ENCODE measurements around the gene LAMB1. TPM values are rescaled to one million over a fixed set of nuclear protein-coding genes. Genes with fewer than 3 reads are reported as not detected.

The LAMB1 gene
- 97.9 to 132 TPM (median 108 TPM) in 5 replicates for total RNA-seq (2022; extraction: Qiagen RNA extraction; ENCODE audit: low read depth)

DNA sequence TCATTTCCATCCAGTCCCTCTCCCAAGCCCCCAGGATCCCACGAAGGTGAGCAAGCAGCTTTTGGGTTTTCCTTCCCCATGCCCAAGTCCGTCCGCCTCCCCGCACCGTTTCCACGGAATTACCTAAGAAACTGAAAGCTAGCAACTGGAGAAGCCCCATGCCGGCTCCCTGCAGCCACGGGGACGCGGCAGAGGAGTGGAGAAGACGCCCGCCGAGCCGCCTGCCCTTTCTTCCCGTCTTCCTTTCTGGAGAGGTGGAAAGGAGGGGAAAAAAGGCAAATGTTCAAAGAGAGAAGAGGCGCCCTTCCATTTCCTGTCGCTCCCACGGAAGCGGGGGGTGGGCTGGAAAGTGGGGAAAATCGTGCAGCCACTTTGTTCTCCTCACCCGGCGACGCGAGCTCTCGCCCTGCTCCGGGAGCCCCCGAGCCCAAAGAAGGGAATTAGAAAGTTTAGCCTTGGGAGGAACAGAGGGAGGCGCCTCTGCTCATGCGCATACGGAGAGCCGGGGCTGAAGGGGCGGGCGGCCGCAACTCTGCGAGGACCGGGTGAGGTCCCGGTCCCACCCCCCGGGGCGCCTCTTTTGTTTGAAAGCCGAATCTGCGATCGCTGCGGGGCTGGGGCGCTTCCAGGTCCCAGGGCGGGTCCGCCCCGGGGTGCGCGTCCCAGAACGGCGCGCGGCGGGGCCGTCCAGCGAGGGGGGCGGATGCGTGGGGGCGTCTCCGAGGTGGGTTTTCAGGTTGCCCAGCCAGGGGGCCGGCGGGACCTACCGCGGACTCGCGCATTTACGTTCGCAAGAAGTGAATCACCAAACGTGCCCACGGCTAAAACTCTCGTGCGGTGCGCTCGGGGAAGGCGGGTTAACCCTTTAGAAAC lies at the start of gene LAMB1:
Gene LAMB1 (minus strand): TSS at position 436 of the 873 bp plus-strand sequence. CDS start 276 bp downstream, at position 160.

DNA sequence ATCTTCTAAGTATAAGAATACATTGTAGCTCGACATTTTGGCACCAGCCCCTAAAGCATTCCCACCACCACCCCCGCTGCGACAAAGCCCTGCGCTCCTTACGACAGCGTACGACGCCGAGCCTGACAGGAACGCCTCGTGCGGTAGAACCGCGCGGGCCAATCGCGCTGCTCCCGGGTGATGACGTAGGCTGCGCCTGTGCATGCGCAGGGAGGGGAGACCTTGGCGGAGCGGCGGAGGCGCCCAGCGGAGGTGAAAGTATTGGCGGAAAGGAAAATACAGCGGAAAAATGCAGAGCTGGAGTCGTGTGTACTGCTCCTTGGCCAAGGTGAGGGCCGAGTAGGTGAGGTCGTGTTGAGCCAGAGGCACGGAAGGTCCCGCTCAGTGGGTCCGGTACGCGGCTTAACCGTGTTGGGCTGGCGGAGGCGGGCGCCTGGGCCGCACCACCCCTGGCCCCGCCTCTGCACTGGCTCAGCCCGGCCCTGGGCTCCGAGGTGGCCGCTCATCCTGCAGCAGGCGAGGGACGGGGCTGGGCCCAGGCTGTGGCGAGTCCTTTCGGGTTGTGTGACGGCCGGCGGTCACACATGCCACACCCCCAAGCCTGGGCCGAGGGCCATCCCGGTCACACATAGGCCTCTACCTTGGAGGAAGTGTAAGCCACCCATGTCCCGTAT lies 111.9 kb downstream of the LAMB1 start, which contains the start of gene DLD:
Gene DLD (plus strand): TSS at position 222 of the 674 bp plus-strand sequence. CDS start 68 bp downstream, at position 290.

Other genes starting within 250 kb of the LAMB1 start
- gene SLC26A3, start 199.9 kb downstream of the LAMB1 start, total RNA-seq (2022; extraction: Qiagen RNA extraction; ENCODE audit: low read depth) = not detected in 5 replicates
- gene DLD, start 112.0 kb downstream of the LAMB1 start, total RNA-seq (2022; extraction: Qiagen RNA extraction; ENCODE audit: low read depth) = 79.0 to 107 TPM (median 95.5 TPM) in 5 replicates
- gene LAMB4, start 127.2 kb upstream of the LAMB1 start, total RNA-seq (2022; extraction: Qiagen RNA extraction; ENCODE audit: low read depth) = 0.03 to 0.36 TPM (median 0.19 TPM) in 5 replicates